ENCODE data around the gene TRRAP. TPM values are rescaled to one million over a fixed set of nuclear protein-coding genes. Genes with fewer than 3 reads are reported as not detected.

TRRAP gene
- total and polyA plus RNA-seq, 2 of the 8 experiments (the other 6 are each of a cell fraction or from before 2014, with no cell fraction given), result 21.7 to 48.6 TPM

DNA sequence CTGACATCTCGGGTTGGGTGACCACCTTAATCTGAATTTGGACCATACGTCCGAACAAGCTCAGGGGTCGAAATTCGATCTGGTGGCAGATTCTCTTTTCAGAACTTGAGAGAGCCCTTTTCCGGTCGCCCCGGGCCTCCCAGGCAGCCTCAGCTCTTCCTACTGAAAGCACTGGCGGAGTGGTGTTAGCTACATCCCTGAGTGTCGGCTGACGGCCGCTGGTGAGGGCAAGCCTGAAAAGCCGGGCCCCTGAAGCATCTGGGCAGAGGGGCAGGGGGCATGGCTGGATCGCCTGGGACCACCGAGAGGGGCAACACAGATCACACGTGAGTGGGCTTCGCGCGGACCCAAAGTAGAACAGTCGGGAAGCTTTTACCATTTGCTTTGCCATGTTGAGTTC, 149.5 kb downstream of the TRRAP start (continued):
- TF ChIP-seq HDAC2 (IDR thresholded peaks at IDR 0.05; ENCODE audit: borderline replicate concordance in 1 of 2, low read depth in 2 of 2, low read length in 2 of 2), result no peak

All from H1 (cell line).